ENCODE results near the gene HSPA1L.
A peak's percentile ranks its signal among the peaks of the same experiment; 100 is the strongest.

GRCh38 chr6:31815025-31815838 is at the start of gene HSPA1L, which contains the start of gene HSPA1A:
- TF ChIP-seq POLR2A (IDR thresholded peaks at IDR 0.05), result peak; percentile 98 to 100
- TF ChIP-seq, protein P1, sequence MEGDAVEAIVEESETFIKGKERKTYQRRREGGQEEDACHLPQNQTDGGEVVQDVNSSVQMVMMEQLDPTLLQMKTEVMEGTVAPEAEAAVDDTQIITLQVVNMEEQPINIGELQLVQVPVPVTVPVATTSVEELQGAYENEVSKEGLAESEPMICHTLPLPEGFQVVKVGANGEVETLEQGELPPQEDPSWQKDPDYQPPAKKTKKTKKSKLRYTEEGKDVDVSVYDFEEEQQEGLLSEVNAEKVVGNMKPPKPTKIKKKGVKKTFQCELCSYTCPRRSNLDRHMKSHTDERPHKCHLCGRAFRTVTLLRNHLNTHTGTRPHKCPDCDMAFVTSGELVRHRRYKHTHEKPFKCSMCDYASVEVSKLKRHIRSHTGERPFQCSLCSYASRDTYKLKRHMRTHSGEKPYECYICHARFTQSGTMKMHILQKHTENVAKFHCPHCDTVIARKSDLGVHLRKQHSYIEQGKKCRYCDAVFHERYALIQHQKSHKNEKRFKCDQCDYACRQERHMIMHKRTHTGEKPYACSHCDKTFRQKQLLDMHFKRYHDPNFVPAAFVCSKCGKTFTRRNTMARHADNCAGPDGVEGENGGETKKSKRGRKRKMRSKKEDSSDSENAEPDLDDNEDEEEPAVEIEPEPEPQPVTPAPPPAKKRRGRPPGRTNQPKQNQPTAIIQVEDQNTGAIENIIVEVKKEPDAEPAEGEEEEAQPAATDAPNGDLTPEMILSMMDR (IDR thresholded peaks at IDR 0.05), result no peak
